H9 (cell line): ENCODE data around the gene PLGRKT. TPM values are rescaled to one million over a fixed set of nuclear protein-coding genes. Genes with fewer than 3 reads are reported as not detected.

Experiments used
- DNase-seq: peaks from one replicate; pipeline ENCODE4 v3.0.0-alpha.2; 2017
- H2AFZ ChIP-seq: one replicate; pipeline ENCODE4 v1.6.1; 2013; ENCODE audit warnings: mild to moderate bottlenecking, low read length, control low read depth, moderate library complexity
- H2AK5ac ChIP-seq: 2 replicates; pipeline ENCODE4 v1.6.1; 2013; ENCODE audit warnings: low read length, control low read depth, mixed read lengths; ENCODE audit not compliant: insufficient read length
- H2BK120ac ChIP-seq: one replicate; pipeline ENCODE4 v1.6.1; 2013; ENCODE audit warnings: low read depth, mild to moderate bottlenecking, low read length, control low read depth, inconsistent platforms; ENCODE audit not compliant: poor library complexity, severe bottlenecking
- H2BK12ac ChIP-seq: 2 replicates; pipeline ENCODE4 v1.6.1; 2013; ENCODE audit warnings: low read length, control low read depth, mixed read lengths, low read depth; ENCODE audit not compliant: insufficient read length
- H2BK15ac ChIP-seq: 2 replicates; pipeline ENCODE4 v1.6.1; 2013; ENCODE audit warnings: low read depth, low read length, control low read depth
- H2BK20ac ChIP-seq: one replicate; pipeline ENCODE4 v1.6.1; 2013; ENCODE audit warnings: low read depth, mild to moderate bottlenecking, low read length, control low read depth, inconsistent platforms; ENCODE audit not compliant: poor library complexity, severe bottlenecking
- H2BK5ac ChIP-seq: 2 replicates; pipeline ENCODE4 v1.6.1; 2013; ENCODE audit warnings: low read length, control low read depth, mixed read lengths; ENCODE audit not compliant: insufficient read length
- H3K14ac ChIP-seq: 2 replicates; pipeline ENCODE4 v1.6.1; 2013; ENCODE audit warnings: low read length, control low read depth; ENCODE audit not compliant: insufficient read depth
- H3K18ac ChIP-seq: 2 replicates; pipeline ENCODE4 v1.6.1; 2013; ENCODE audit warnings: low read depth, mild to moderate bottlenecking, mixed read lengths, low read length, control low read depth; ENCODE audit not compliant: insufficient read length
- H3K23ac ChIP-seq: 2 replicates; pipeline ENCODE4 v1.6.1; 2013; ENCODE audit warnings: low read length, control low read depth, mixed read lengths, low read depth; ENCODE audit not compliant: insufficient read length
- H3K23me2 ChIP-seq: 2 replicates; pipeline ENCODE4 v1.6.1; 2013; ENCODE audit warnings: low read depth, mild to moderate bottlenecking, mixed read lengths, low read length, control low read depth; ENCODE audit not compliant: insufficient read length, poor library complexity, severe bottlenecking
- H3K27ac ChIP-seq: 2 replicates; pipeline ENCODE4 v1.5.1; 2013; ENCODE audit warnings: low read length, control low read depth, mixed read lengths, low read depth; ENCODE audit not compliant: insufficient read length
- H3K27me3 ChIP-seq: 2 replicates; pipeline ENCODE4 v1.6.1; 2013; ENCODE audit warnings: low read length, control low read depth, inconsistent platforms; ENCODE audit not compliant: insufficient read depth
- H3K4ac ChIP-seq: 2 replicates; pipeline ENCODE4 v1.6.1; 2013; ENCODE audit warnings: low read depth, mild to moderate bottlenecking, control low read depth, inconsistent platforms, low read length, moderate library complexity
- H3K4me1 ChIP-seq: 2 replicates; pipeline ENCODE4 v1.6.1; 2013; ENCODE audit warnings: low read length, control low read depth, inconsistent platforms; ENCODE audit not compliant: insufficient read depth
- H3K4me2 ChIP-seq: 2 replicates; pipeline ENCODE4 v1.6.1; 2013; ENCODE audit warnings: low read length, control low read depth, mixed read lengths; ENCODE audit not compliant: insufficient read length, insufficient read depth
- H3K56ac ChIP-seq: 2 replicates; pipeline ENCODE4 v1.6.1; 2013; ENCODE audit warnings: low read depth, mild to moderate bottlenecking, mixed read lengths, low read length, control low read depth; ENCODE audit not compliant: insufficient read length
- H3K79me1 ChIP-seq: 2 replicates; pipeline ENCODE4 v1.6.1; 2013; ENCODE audit warnings: low read depth, mild to moderate bottlenecking, moderate library complexity, low read length, control low read depth, inconsistent platforms; ENCODE audit not compliant: insufficient read depth, poor library complexity, severe bottlenecking
- H3K79me2 ChIP-seq: 2 replicates; pipeline ENCODE4 v1.6.1; 2013; ENCODE audit warnings: low read length, control low read depth, inconsistent platforms; ENCODE audit not compliant: insufficient read depth
- H3K9ac ChIP-seq: 2 replicates; pipeline ENCODE4 v1.6.1; 2013; ENCODE audit warnings: low read length, control low read depth, mixed read lengths; ENCODE audit not compliant: insufficient read length; ENCODE audit errors: extremely low read depth
- H3K9me3 ChIP-seq: one replicate; pipeline ENCODE4 v1.6.1; 2013; ENCODE audit warnings: low read depth, low read length, inconsistent platforms; ENCODE audit not compliant: control insufficient read depth
- H3T11ph ChIP-seq: one replicate; pipeline ENCODE4 v1.6.1; 2013; ENCODE audit warnings: mild to moderate bottlenecking, low read length, control low read depth, inconsistent platforms
- H4K20me1 ChIP-seq: one replicate; pipeline ENCODE4 v1.6.1; 2013; ENCODE audit not compliant: control insufficient read depth, insufficient read length, insufficient read depth
- H4K5ac ChIP-seq: 2 replicates; pipeline ENCODE4 v1.6.1; 2013; ENCODE audit warnings: low read depth, mild to moderate bottlenecking, mixed read lengths, low read length, control low read depth; ENCODE audit not compliant: insufficient read length
- H4K8ac ChIP-seq: replicated peaks from 2 replicates; pipeline ENCODE4 v1.6.1; 2013; ENCODE audit warnings: low read length, control low read depth, mixed read lengths, low read depth; ENCODE audit not compliant: insufficient read length
- H4K91ac ChIP-seq: 2 replicates; pipeline ENCODE4 v1.6.1; 2013; ENCODE audit warnings: low read depth, mild to moderate bottlenecking, moderate library complexity, mixed read lengths, low read length, control low read depth; ENCODE audit not compliant: insufficient read length
- H3K27ac Mint-ChIP-seq, 3 experiments: 2 replicates in 2 of 3; 3 replicates in 1 of 3; pipeline ENCODE4 v1.8.0; 2020 to 2021; ENCODE audit warnings: mixed read lengths in 3 of 3, mild to moderate bottlenecking in 1 of 3, moderate library complexity in 1 of 3
- H3K27me3 Mint-ChIP-seq: 2 replicates; pipeline ENCODE4 v1.8.0; 2021; ENCODE audit warnings: low read depth, mild to moderate bottlenecking, moderate library complexity, mixed read lengths
- H3K36me3 Mint-ChIP-seq, 3 experiments: 2 replicates in 2 of 3; 3 replicates in 1 of 3; pipeline ENCODE4 v1.8.0; 2020 to 2021; ENCODE audit warnings: low read depth in 3 of 3, mixed read lengths in 3 of 3; ENCODE audit not compliant: insufficient read depth in 1 of 3
- H3K4me1 Mint-ChIP-seq, 2 experiments: 2 replicates each; pipeline ENCODE4 v1.8.0; 2020; ENCODE audit warnings: mixed read lengths in 2 of 2
- H3K4me3 Mint-ChIP-seq, 2 experiments: 2 replicates in 1 of 2; 3 replicates in 1 of 2; pipeline ENCODE4 v1.8.0; 2020 to 2021; ENCODE audit warnings: mild to moderate bottlenecking in 2 of 2, mixed read lengths in 2 of 2, moderate library complexity in 1 of 2
- H3K9me3 Mint-ChIP-seq, 2 experiments: 2 replicates in 1 of 2; 3 replicates in 1 of 2; pipeline ENCODE4 v1.8.0; 2020; ENCODE audit warnings: mild to moderate bottlenecking in 2 of 2, mixed read lengths in 2 of 2, moderate library complexity in 1 of 2
- CTCF ChIP-seq: fragments of 200-600 bp; sonication (generic); conservative IDR thresholded peaks from 3 replicates; pipeline ENCODE4 v1.8.0; 2021; ENCODE audit warnings: antibody characterized with exemption, mild to moderate bottlenecking
- WGBS: extraction: QIAGEN DNeasy Blood & Tissue Kit; methylation state at CpG from one replicate; pipeline ENCODE4 v1.1.7; 2013; ENCODE audit warnings: missing lambda C conversion rate, low lambda C conversion rate, mixed read lengths; ENCODE audit not compliant: insufficient read length; ENCODE audit errors: extremely low coverage; 5-methylcytosine and 5-hydroxymethylcytosine counted together
- total RNA-seq: library from RNA; stranded (reverse); gene quantifications from 2 replicates; pipeline ENCODE4 v1.2.1, GENCODE V29; 2021

PLGRKT gene
- total RNA-seq, 1 experiment from 2014 or later = 19.6 TPM

GRCh38 chr9:5459289-5459829, 21.6 kb upstream of the PLGRKT start:
- H2AK5ac ChIP-seq = no peak overlapping the region
- no peak overlapping the region for H3K9ac ChIP-seq
- H3K18ac ChIP-seq = no peak overlapping the region
- no peak overlapping the region for H3K4me2 ChIP-seq
- peaks cover 8% of the 10 kb centered on the region; the same call in 1 of the 2 replicates for H3K4me1 ChIP-seq
- H3K23me2 ChIP-seq = no peaks in the 10 kb centered on the region
- peak; percentile 34 for DNase-seq
- H3K27me3 ChIP-seq = no peaks in the 10 kb centered on the region
- no peak overlapping the region for H4K91ac ChIP-seq
- H3K9me3 ChIP-seq = no peaks in the 10 kb centered on the region
- no CpG with 5 or more reads among the region's 4 CpGs for WGBS
- H2BK120ac ChIP-seq = no peak overlapping the region
- H3K27ac Mint-ChIP-seq = peak overlapping the region in 1 of 3 experiments; percentile 37; a peak in 1 of 7 replicates
- no peak overlapping the region for H2AFZ ChIP-seq
- no peak overlapping the region for H2BK20ac ChIP-seq
- no peaks in the 10 kb centered on the region for H3K9me3 Mint-ChIP-seq
- H3K56ac ChIP-seq = no peak overlapping the region
- no peak overlapping the region for H3T11ph ChIP-seq
- no peaks in the 10 kb centered on the region for H3K79me2 ChIP-seq
- no peak overlapping the region for H3K14ac ChIP-seq
- H3K4ac ChIP-seq = no peak overlapping the region
- H2BK12ac ChIP-seq = no peak overlapping the region
- peaks cover 6% of the 10 kb centered on the region in 2 experiments for H3K4me1 Mint-ChIP-seq
- no peak overlapping the region for H3K23ac ChIP-seq
- H3K4me3 Mint-ChIP-seq = no peak overlapping the region
- H3K27me3 Mint-ChIP-seq = no peaks in the 10 kb centered on the region
- TF ChIP-seq CTCF = no peak
- H2BK5ac ChIP-seq = no peak overlapping the region
- H3K79me1 ChIP-seq = no peaks in the 10 kb centered on the region
- H4K5ac ChIP-seq = no peak overlapping the region
- no peaks in the 10 kb centered on the region for H4K20me1 ChIP-seq
- H4K8ac ChIP-seq = no peak overlapping the region
- no peak overlapping the region for H3K27ac ChIP-seq
- H2BK15ac ChIP-seq = no peak overlapping the region
- no peaks in the 10 kb centered on the region for H3K36me3 Mint-ChIP-seq
